Measurements from ENCODE around the gene WDHD1.
"Not testable (repeated sequence)": the region's sequence is repeated elsewhere in the genome, so short reads cannot be mapped to it uniquely, and the experiment has no call there.

Gene WDHD1

GRCh38 chr14:55045087-55045486 is 18.2 kb upstream of the WDHD1 start:
- no peak for DNase-seq

DNA sequence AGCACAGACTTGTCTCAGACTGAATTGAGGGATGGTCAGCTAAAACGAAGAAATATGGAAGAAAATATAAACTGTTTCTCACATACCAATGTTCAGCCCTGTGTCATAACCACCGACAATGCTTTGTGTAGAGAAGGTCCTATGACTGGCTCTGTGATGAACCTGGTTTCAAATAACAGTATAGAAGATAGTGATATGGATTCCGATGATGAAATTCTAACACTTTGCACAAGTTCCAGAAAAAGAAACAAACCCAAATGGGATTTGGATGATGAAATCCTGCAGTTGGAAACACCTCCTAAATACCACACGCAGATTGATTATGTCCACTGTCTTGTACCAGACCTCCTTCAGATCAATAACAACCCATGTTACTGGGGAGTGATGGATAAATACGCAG is 16.6 kb upstream of the WDHD1 start:
- no peak for DNase-seq

- no peak for DNase-seq
Measured at GRCh38 chr14:55038708-55039107, 11.8 kb upstream of the WDHD1 start.

DNA sequence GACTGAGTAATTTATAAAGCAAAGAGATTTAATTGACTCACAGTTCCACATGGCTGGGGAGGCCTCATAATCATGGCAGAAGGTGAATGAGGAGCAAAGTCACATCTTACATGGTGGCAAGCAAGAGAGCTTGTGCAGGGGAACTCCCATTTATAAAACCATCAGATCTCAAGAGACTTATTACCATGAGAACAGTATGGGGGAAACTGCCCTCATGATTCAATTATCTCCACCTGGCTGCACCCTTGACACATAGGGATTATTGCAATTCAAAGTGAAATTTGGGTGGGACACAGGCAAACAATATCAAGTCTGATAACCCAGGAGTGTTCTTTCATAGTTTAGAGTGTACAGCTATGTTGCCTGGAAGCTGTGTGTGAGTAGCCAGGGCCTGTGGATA is 11.1 kb upstream of the WDHD1 start:
- not testable (repeated sequence) for DNase-seq

DNA sequence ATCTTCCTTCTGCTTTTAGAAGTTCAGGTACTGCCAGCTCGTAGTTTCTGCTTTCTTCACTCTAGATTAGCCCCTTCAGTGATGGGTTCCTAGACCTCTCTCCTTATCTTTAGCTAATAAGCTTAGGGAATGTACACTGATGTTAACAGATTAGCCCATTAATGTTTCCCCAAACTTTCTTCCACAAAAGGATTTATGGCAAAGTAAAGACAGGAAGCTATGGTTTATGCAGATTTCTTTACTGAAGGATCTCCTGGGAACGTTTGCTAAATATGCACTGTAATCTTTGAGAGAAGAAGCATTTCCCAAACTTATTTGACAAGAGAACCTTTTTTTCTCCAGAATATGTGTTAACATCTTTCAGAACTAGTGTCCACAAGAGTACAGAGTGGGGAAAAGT is 4.3 kb upstream of the WDHD1 start:
- DNase-seq: no peak

- no peak for DNase-seq
Measured at GRCh38 chr14:55028476-55028875, 1.6 kb upstream of the WDHD1 start.

- DNase-seq: no peak
Measured at GRCh38 chr14:55028066-55028465, 1.2 kb upstream of the WDHD1 start.

DNA sequence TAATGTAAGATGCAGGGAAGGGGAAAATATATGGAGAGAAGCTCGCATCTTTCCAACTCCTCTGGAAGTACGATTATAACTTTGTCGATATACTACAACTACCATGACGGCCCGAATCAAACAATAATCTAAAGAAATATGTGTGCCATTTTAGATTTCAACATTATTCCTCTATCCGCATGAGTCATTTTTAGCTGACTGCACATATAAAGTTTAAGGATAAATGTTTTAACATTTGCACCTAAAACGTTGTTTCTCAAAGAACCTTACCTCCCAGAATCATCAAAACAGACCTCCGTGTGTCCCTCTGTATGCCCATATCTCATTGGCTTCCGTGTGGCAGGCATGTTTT is 482 bp downstream of the WDHD1 start:
- DNase-seq: no peak

- DNase-seq: no peak
Measured at GRCh38 chr14:55025948-55026347, 951 bp downstream of the WDHD1 start.

GRCh38 chr14:55024365-55024764 is 2.5 kb downstream of the WDHD1 start:
- not testable (repeated sequence) for DNase-seq

- DNase-seq: no peak
Measured at GRCh38 chr14:55019968-55020554, 6.8 kb downstream of the WDHD1 start.

- DNase-seq: no peak
Measured at GRCh38 chr14:55015006-55015405, 11.9 kb downstream of the WDHD1 start.

GRCh38 chr14:55005071-55005470 is 21.8 kb downstream of the WDHD1 start:
- DNase-seq: no peak

DNA sequence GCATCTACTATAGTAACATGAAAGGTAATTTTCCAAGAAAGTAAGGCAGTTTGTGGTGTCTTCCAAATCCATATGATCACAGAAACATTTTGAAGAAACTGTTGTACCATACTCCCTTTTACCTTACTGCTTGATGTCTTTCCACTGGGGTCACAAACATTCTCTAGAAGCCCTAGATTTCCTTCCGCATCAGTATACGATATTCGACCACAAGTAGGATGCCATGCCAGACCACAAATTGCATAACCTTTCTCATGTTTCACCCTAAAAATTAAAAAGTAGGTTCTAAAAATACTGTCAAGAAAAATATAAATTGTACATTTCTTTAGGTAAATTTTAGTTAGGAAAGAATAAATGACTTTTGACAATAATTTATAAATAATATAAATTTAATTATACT is 26.5 kb downstream of the WDHD1 start:
- no peak for DNase-seq

GRCh38 chr14:54985156-54985555 is 41.7 kb downstream of the WDHD1 start:
- no peak for DNase-seq

DNA sequence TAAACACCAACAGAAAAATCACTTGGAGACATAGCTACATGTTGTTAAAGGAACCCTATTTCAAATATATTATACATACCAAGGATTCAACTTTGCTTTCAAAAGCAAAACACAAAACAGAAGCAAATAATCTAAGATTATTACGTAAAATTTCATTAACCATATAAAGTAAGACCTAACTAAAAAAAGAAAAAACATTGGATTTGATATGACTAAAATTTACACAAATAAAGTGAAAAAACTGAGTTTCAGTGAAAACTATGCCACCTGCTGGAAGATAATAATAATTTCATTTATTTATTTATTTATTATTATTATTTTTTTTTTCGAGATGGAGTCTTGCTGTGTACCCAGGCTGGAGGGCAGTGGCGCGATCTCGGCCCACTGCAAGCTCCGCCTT is 45.2 kb downstream of the WDHD1 start:
- peak in 1 of 2 experiments; percentile 1 for DNase-seq

DNA sequence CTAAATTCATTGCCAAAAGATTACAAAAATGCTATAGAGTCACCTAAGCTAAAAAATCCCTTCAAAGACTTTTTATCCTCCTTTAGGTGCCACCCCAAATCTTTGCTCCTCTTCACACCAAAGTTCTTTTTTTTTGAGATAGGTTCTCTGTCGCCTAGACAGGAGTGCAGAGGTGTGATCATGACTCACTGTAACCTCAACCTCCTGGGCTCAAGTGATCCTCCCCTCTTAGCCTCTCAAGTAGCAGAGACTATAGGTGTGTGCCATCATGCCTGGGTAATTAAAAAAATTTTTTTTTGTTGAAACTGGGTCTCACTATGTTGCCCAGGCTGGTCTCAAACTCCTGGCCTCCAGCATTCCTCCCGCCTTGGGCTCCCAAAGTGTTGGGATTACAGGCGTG is 47.9 kb downstream of the WDHD1 start:
- no peak for DNase-seq

GRCh38 chr14:54976316-54976715 is 50.6 kb downstream of the WDHD1 start:
- DNase-seq: no peak

GRCh38 chr14:54975856-54976255 is 51.0 kb downstream of the WDHD1 start:
- DNase-seq: no peak

DNA sequence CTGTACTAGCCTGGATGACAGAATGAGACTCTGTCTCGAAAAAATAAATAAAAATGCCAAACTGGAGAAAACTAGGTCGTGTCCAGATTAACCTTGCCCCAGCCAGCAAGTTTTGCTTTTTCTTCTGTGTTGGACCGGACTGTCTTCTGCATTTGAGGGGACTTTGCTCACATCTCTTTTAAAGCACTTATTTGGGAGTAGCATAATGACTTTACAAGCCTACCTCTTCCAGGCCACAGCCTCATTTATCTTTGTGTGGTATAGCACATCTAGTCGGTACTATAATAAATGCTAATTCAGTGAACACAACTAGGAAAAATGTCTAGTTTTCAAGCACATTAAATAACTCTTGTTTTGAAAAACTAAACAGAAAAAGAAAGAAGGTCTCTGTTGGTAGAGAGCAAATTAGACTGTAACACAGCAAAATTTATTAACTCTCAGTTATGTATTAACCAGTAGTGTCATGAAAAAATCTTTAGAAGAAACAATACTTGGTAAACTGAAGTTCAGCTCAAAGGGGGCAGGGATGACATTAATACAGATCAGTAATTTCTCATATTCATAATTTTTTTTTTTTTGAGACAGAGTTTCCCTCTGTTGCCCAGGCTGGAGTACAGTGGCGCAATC is 52.0 kb downstream of the WDHD1 start:
- DNase-seq: no peak

GRCh38 chr14:54967496-54967895 is 59.4 kb downstream of the WDHD1 start:
- DNase-seq: no peak

DNA sequence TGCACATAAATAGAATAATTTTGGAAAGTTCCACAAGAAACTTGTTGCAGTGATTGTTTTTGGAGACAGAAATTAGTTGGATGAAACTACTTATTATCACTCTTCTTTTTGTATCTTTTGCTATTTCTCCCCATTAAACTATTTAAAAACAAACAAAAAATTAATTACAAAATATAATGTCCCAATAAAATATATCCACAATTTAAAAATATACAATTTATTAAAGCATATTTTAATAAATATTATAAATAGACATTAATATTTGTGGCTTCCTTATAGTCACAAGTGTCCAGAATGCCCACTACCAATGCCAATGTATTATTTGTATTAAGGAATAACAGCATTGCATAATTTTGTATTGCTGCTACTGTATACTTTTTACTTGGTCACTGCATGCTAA is 71.8 kb downstream of the WDHD1 start:
- no peak for DNase-seq

DNA sequence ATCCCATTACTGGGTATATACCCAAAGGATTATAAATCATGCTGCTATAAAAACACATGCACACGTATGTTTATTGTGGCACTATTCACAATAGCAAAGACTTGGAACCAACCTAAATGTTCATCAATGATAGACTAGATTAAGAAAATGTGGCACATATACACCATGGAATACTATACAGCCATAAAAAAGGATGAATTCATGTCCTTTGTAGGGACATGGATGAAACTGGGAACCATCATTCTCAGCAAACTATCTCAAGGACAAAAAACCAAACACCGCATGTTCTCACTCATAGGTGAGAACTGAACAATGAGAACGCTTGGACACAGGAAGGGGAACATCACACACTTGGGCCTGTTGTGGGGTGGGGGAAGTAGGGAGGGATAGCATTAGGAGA is 73.3 kb downstream of the WDHD1 start:
- DNase-seq: not testable (repeated sequence)

DNA sequence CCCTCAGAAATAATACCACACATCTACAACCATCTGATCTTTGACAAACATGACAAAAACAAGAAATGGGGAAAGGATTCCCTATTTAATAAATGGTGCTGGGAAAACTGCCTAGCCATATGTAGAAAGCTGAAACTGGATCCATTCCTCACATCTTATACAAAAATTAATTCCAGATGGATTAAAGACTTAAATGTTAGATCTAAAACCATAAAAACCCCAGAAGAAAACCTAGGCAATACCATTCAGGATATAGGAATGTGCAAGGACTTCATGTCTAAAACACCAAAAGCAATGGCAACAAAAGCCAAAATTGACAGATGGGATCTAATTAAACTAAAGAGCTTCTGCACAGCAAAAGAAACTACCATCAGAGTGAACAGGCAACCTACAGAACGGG is 74.1 kb downstream of the WDHD1 start:
- not testable (repeated sequence) for DNase-seq

DNA sequence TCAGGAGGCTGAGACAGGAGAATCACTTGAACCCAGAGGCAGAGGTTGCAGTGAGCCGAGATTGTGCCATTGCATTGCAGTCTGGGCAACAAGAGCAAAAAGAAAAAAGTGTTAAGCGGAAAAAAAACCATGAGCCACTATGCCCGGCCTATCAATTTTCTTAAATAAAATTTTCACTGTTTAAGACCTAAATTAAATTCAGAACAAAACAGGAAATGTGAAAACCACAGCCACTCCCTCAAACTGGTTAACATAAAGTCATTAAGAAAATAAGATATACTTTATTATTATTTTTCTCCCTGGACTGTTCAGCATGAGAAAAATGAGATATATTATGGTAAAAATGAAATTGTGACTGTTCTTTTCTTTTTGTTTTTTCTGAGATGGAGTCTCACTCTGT is 79.7 kb downstream of the WDHD1 start:
- no peak for DNase-seq

All from NCI-H446 (cell line).